Tibial artery (tissue), 4 donors: ENCODE data around the gene CCDC80.

ENCODE experiments used
- DNase-seq, 2 donors: peaks; one replicate each; pipeline ENCODE4 v3.0.0-alpha.2; 2019
- H3K27ac ChIP-seq, 2 donors: fragments of 200-600 bp; sonication (generic) in 1 of 2; 1 replicate in 1 of 2; 2 replicates in 1 of 2; pipeline ENCODE4 v1.5.1; 2018 to 2019; ENCODE audit warnings: mild to moderate bottlenecking in 1 of 2
- H3K27me3 ChIP-seq, 2 donors: fragments of 200-600 bp; sonication (generic) in 1 of 2; one replicate each; pipeline versions ENCODE4 v1.5.1 to v1.6.0; 2016 to 2019
- H3K36me3 ChIP-seq, 3 donors: fragments of 200-600 bp; sonication (generic) in 2 of 3; one replicate each; pipeline ENCODE4 v1.5.1; 2016 to 2019; ENCODE audit warnings: mild to moderate bottlenecking in 2 of 3
- H3K4me1 ChIP-seq, 4 donors: fragments of 200-600 bp; sonication (generic) in 2 of 4; 1 replicate in 3 of 4; 2 replicates in 1 of 4; pipeline ENCODE4 v1.5.1; 2016 to 2019
- H3K4me3 ChIP-seq, 2 donors: fragments of 200-600 bp; sonication (generic) in 1 of 2; 1 replicate in 1 of 2; 2 replicates in 1 of 2; pipeline ENCODE4 v1.5.1; 2018 to 2019; ENCODE audit warnings: mild to moderate bottlenecking in 2 of 2
- H3K9me3 ChIP-seq, 3 donors: fragments of 200-600 bp; sonication (generic) in 1 of 3; one replicate each; pipeline ENCODE4 v1.5.1; 2016 to 2019
- intact Hi-C: fragments of 100-400 bp; cut with DNase I; formaldehyde crosslinking; loops from one replicate; pipeline ENCODE4 v1.15.0; 2023; ENCODE audit warnings: low total_unique reads
- TF ChIP-seq, protein P1 (sequence below), 2 experiments: fragments of 200-600 bp in 1 of 2; fragments of 450-650 bp in 1 of 2; IDR thresholded peaks; one replicate each; pipeline ENCODE4 v1.5.1; 2017 to 2019; ENCODE audit warnings: antibody characterized with exemption in 2 of 2, mild to moderate bottlenecking in 1 of 2, moderate library complexity in 1 of 2

CCDC80 gene, protein sequence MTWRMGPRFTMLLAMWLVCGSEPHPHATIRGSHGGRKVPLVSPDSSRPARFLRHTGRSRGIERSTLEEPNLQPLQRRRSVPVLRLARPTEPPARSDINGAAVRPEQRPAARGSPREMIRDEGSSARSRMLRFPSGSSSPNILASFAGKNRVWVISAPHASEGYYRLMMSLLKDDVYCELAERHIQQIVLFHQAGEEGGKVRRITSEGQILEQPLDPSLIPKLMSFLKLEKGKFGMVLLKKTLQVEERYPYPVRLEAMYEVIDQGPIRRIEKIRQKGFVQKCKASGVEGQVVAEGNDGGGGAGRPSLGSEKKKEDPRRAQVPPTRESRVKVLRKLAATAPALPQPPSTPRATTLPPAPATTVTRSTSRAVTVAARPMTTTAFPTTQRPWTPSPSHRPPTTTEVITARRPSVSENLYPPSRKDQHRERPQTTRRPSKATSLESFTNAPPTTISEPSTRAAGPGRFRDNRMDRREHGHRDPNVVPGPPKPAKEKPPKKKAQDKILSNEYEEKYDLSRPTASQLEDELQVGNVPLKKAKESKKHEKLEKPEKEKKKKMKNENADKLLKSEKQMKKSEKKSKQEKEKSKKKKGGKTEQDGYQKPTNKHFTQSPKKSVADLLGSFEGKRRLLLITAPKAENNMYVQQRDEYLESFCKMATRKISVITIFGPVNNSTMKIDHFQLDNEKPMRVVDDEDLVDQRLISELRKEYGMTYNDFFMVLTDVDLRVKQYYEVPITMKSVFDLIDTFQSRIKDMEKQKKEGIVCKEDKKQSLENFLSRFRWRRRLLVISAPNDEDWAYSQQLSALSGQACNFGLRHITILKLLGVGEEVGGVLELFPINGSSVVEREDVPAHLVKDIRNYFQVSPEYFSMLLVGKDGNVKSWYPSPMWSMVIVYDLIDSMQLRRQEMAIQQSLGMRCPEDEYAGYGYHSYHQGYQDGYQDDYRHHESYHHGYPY

DNA sequence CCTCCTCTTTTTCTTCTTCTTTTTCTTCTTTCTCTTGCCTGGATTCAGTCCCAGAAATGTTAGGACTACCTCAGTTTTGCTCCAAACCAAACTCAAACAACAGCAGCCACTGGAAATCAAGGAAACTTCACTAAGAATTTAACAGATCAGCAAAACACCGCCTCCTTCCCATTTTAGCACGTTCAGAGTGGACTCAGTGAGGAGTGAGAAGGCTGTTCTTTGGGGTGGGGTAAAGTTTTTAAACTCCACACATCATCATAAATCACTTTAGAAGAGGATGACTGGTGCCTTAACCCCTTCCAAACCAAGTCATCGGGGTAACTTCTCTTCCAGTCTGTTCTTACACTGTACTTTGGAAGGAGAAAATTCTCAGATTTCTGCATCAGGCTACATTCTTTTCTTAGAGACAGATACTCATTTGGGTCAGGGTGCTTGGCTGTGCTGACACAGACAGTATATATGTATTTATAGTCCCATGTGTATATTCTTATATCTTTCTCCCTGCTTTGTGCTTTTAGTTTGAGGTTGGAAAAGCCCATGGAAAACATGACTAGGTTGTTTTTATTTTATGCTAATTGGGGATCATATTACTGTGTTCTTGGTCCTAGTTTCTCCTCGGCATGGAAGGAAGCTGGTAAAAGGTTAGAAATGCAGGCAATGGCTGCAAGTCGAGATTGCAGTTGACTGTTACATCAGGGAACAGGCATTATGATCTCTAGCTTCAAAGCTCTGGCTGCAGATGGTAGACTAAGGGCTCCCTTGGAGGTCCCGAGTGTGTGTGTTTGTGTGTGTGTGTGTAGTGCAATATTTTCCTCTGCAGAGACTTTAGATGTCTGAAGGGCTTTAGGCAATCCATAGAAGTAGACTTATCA is at the start of gene CCDC80:
TSS of gene CCDC80 (minus strand) at position 214 of the 872 bp plus-strand sequence. CDS start 1,238 bp downstream, outside the sequence.
- no peaks in the 10 kb centered on the region for H3K27me3 ChIP-seq
- peak within 1 kb of the TSS; percentile 65 to 87 for H3K27ac ChIP-seq
- no peaks in the 10 kb centered on the region for H3K9me3 ChIP-seq
- TF ChIP-seq, protein P1, sequence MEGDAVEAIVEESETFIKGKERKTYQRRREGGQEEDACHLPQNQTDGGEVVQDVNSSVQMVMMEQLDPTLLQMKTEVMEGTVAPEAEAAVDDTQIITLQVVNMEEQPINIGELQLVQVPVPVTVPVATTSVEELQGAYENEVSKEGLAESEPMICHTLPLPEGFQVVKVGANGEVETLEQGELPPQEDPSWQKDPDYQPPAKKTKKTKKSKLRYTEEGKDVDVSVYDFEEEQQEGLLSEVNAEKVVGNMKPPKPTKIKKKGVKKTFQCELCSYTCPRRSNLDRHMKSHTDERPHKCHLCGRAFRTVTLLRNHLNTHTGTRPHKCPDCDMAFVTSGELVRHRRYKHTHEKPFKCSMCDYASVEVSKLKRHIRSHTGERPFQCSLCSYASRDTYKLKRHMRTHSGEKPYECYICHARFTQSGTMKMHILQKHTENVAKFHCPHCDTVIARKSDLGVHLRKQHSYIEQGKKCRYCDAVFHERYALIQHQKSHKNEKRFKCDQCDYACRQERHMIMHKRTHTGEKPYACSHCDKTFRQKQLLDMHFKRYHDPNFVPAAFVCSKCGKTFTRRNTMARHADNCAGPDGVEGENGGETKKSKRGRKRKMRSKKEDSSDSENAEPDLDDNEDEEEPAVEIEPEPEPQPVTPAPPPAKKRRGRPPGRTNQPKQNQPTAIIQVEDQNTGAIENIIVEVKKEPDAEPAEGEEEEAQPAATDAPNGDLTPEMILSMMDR (IDR thresholded peaks at IDR 0.05): peak in 1 of 2 experiments; percentile 8
- peak in 1 of 2 donors; percentile 25 for DNase-seq
- no peaks in the 10 kb centered on the region for H3K36me3 ChIP-seq
- intact Hi-C loops: loop anchor here (10.0 kb wide), 1 partner anchor 174 kb away; no protein-coding TSS in a partner anchor
- peaks cover 0 to 64% (median 42%) of the 10 kb centered on the region in 4 donors for H3K4me1 ChIP-seq
- H3K4me3 ChIP-seq: peak within 1 kb of the TSS; percentile 49 to 52

DNA sequence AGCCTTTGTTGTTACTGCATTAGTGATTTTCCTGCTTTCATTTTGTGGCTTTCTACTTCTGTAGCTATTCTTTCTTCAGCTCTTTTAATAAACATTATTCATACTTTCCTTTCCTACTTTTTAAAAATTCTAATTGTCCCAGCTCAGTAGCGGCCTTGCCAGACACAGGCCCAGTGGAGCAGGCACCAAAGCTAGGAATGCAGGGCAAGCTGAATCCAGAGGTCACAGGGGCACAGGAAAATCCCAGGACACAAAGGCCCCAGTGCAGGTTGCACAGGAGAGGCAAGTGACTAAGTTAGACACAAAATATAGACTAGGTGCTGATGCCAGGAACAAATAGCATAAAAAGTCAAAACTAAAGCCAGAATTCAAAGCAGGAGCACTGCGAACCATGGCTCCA is 49.0 kb upstream of the CCDC80 start:
- Histone ChIP-seq H3K4me3 (no peak overlapping the region), H3K36me3 (no peaks in the 10 kb centered on the region), H3K27me3 (no peaks in the 10 kb centered on the region), H3K27ac (peak overlapping the region; percentile 36 to 47), H3K9me3 (no peaks in the 10 kb centered on the region), H3K4me1 (peaks cover 0 to 15% (median 7%) of the 10 kb centered on the region in 4 donors)
- TF ChIP-seq, protein P1 (IDR thresholded peaks at IDR 0.05): no peak
- no peak for DNase-seq
- intact Hi-C loops: no loop called here

DNA sequence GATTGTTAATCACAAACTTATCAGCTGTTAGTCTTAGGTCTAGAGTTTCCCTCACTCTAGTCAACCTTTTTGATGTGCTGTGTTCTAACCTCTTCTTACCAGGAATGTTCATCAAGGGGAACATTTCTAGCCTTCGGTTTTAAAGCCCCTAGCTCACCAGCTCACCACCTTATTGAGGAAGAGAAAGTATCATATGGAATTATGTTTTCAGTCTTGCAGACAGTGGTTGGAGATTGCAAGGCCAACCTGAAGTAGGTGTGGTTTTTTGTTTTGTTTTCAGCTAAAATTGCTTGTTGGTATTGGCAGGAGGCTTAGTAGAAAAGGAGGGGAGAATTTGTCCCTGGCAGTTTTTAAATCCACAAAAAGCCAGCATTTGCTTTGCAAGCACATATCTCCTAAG is 48.4 kb upstream of the CCDC80 start:
- intact Hi-C loops: no loop called here
- TF ChIP-seq, protein P1 (IDR thresholded peaks at IDR 0.05): no peak
- Histone ChIP-seq H3K4me3 (no peak overlapping the region), H3K27me3 (no peaks in the 10 kb centered on the region), H3K9me3 (no peaks in the 10 kb centered on the region), H3K27ac (peak overlapping the region; percentile 36 to 47), H3K36me3 (no peaks in the 10 kb centered on the region), H3K4me1 (peaks cover 0 to 13% (median 7%) of the 10 kb centered on the region in 4 donors)
- DNase-seq: no peak

DNA sequence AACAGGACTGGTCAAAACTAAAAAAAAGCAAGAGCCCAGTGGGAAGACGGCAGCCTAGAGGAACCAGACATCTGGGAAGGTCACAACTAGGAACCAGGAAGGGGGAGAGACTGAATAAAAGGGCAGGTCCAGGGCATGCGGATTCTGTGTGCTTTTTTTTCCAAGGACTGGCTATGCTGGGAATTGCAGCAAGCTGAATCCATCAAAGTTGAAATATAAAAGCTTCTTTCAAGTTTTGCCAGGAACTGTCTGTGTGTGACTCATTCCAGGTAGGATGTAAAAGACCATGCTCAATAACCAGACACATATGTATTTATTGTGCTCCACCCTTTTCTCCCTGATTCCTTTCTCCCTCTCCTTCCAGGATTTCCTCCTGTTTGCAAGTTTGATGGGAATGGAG is 47.9 kb upstream of the CCDC80 start:
- TF ChIP-seq, protein P1 (IDR thresholded peaks at IDR 0.05): no peak
- Histone ChIP-seq H3K4me3 (no peak overlapping the region), H3K27me3 (no peaks in the 10 kb centered on the region), H3K4me1 (peaks cover 0 to 13% (median 7%) of the 10 kb centered on the region in 4 donors), H3K36me3 (no peaks in the 10 kb centered on the region), H3K9me3 (no peaks in the 10 kb centered on the region), H3K27ac (no peak overlapping the region)
- DNase-seq: no peak
- intact Hi-C loops: no loop called here
